BE2C (cell line): Measurements from ENCODE around the gene MESD.
A peak's percentile ranks its signal among the peaks of the same experiment; 100 is the strongest.

ENCODE experiments used
- DNase-seq: peaks from one replicate; pipeline ENCODE4 v3.0.0-alpha.2; 2020
- H3K27me3 ChIP-seq: fragments of 250-450 bp; sonication (Bioruptor Pico); 2 replicates; pipeline ENCODE4 v1.5.1; 2020; ENCODE audit warnings: mild to moderate bottlenecking
- H3K36me3 ChIP-seq: fragments of 250-450 bp; sonication (Bioruptor Pico); 2 replicates; pipeline ENCODE4 v1.5.1; 2020; ENCODE audit warnings: mild to moderate bottlenecking
- H3K4me1 ChIP-seq: fragments of 250-450 bp; sonication (Bioruptor Pico); 2 replicates; pipeline ENCODE4 v1.5.1; 2020
- H3K4me3 ChIP-seq: 2 replicates; pipeline ENCODE4 v1.5.1; 2011; ENCODE audit warnings: low read depth, low read length
- H3K9me3 ChIP-seq: fragments of 250-450 bp; sonication (Bioruptor Pico); 2 replicates; pipeline ENCODE4 v1.5.1; 2020
- CTCF ChIP-seq: IDR thresholded peaks from 2 replicates; pipeline ENCODE4 v1.5.1; 2012; ENCODE audit warnings: mild to moderate bottlenecking, low read depth, low read length

The MESD gene

GRCh38 chr15:80992006-80992405 lies 2.4 kb upstream of the MESD start:
- no peaks in the 10 kb centered on the region for H3K36me3 ChIP-seq
- H3K4me1 ChIP-seq, result no peaks in the 10 kb centered on the region
- H3K4me3 ChIP-seq, result no peak overlapping the region
- no peaks in the 10 kb centered on the region for H3K27me3 ChIP-seq
- no peak for DNase-seq
- H3K9me3 ChIP-seq, result no peaks in the 10 kb centered on the region
- no peak for TF ChIP-seq CTCF

GRCh38 chr15:80991421-80991820 lies 1.8 kb upstream of the MESD start:
- DNase-seq, result no peak
- Histone ChIP-seq H3K4me3 (no peak overlapping the region), H3K4me1 (no peaks in the 10 kb centered on the region), H3K9me3 (no peaks in the 10 kb centered on the region), H3K36me3 (no peaks in the 10 kb centered on the region), H3K27me3 (no peaks in the 10 kb centered on the region)
- TF ChIP-seq CTCF, result no peak

GRCh38 chr15:80990955-80991354 lies 1.3 kb upstream of the MESD start:
- Histone ChIP-seq H3K4me1 (no peaks in the 10 kb centered on the region), H3K9me3 (no peaks in the 10 kb centered on the region), H3K36me3 (no peaks in the 10 kb centered on the region), H3K27me3 (no peaks in the 10 kb centered on the region), H3K4me3 (no peak overlapping the region)
- no peak for TF ChIP-seq CTCF
- DNase-seq, result no peak

- H3K36me3 ChIP-seq, result no peaks in the 10 kb centered on the region
- DNase-seq, result no peak
- no peaks in the 10 kb centered on the region for H3K4me1 ChIP-seq
- TF ChIP-seq CTCF, result no peak
- H3K9me3 ChIP-seq, result no peaks in the 10 kb centered on the region
- H3K4me3 ChIP-seq, result peak overlapping the region; percentile 99
- H3K27me3 ChIP-seq, result no peaks in the 10 kb centered on the region
Measured at GRCh38 chr15:80989081-80989517, 520 bp downstream of the MESD start.

- Histone ChIP-seq H3K4me3 (peak overlapping the region; percentile 99), H3K9me3 (no peaks in the 10 kb centered on the region), H3K27me3 (no peaks in the 10 kb centered on the region), H3K36me3 (no peaks in the 10 kb centered on the region), H3K4me1 (no peaks in the 10 kb centered on the region)
- DNase-seq, result no peak
- no peak for TF ChIP-seq CTCF
Measured at GRCh38 chr15:80988148-80988796, 1.3 kb downstream of the MESD start.

GRCh38 chr15:80986487-80986886 lies 3.1 kb downstream of the MESD start:
- TF ChIP-seq CTCF, result no peak
- Histone ChIP-seq H3K9me3 (no peaks in the 10 kb centered on the region), H3K27me3 (no peaks in the 10 kb centered on the region), H3K4me1 (no peaks in the 10 kb centered on the region), H3K36me3 (peaks cover 3% of the 10 kb centered on the region; the same call in 1 of the 2 replicates), H3K4me3 (no peak overlapping the region)
- no peak for DNase-seq
